HG02840 (cell line): ENCODE measurements around the gene RBM4.
A peak's percentile ranks its signal among the peaks of the same experiment; 100 is the strongest.
"Not testable (repeated sequence)": the region's sequence is repeated elsewhere in the genome, so short reads cannot be mapped to it uniquely, and the experiment has no call there.

Source experiments
- ATAC-seq: cut with Tn5 transposase; IDR thresholded peaks from one replicate; pipeline ENCODE4 v1.9.1; 2021; ENCODE audit warnings: mild to moderate bottlenecking, moderate library complexity, moderate number of reproducible peaks; ENCODE audit not compliant: unreplicated experiment, low FRiP score

The RBM4 gene, protein sequence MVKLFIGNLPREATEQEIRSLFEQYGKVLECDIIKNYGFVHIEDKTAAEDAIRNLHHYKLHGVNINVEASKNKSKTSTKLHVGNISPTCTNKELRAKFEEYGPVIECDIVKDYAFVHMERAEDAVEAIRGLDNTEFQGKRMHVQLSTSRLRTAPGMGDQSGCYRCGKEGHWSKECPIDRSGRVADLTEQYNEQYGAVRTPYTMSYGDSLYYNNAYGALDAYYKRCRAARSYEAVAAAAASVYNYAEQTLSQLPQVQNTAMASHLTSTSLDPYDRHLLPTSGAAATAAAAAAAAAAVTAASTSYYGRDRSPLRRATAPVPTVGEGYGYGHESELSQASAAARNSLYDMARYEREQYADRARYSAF

DNA sequence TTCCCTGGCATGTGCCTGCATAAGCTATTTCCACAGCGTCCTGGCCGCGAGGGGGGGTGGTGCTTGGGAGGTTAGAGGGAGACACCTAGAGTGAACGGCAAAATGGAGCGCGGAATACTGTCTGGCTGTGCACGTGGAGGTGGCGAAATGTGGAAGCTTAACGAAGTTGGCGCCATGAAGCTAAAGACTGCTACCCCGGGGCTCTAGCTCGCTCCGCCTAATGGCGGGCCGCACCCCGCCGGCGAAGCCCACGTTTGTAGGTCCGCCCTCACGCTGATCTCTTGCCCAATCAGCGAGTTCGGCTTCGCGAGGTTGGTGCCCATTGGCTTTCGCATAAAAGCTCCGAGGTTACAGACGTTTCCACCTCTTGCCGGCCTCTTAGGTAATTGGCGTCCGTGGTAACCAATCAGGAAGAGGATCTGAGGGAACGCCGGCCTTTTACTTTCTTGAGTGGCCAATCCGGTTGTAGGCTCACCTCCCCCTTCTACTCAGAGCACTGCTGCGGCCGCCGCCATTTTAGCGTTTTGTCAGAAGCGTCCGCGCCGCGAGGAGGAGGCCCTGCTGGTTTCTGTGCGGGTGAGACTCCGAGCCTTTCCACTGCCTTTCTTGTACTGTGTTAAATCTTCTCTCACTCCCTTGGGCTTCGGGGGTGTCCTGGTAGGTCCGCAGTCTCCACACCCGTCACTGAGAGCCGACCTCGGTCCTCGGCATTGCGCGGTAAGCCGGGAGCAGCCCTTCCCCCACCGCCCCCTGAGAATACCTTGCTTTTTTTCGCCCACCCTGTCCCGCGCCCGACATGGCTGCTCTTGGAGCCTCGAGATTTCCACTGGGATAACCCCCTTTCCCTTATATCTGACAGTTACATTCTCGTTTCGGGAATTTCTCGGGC, at the start of gene RBM4:
Gene RBM4 (plus strand): TSS at position 527 of the 889 bp plus-strand sequence. CDS start 1,009 bp downstream, outside the sequence.
- peak; percentile 95 for ATAC-seq

DNA sequence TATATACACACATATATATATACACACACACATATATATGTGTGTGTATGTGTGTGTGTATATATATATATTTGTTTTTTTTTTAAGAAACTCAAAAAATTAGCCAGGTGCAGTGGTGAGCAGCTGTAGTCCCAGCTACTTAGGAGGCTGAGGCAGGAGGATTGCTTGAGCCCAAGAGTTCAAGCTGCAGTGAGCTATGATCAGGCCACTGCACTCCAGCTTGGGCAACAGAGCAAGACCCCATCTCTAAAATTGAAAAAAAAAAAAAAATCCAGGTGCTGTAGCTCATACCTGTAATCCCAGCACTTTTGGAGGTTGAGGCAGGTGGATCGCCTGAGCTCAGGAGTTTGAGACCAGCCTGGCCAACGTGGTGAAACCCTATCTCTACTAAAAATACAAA, 49.2 kb upstream of the RBM4 start:
- not testable (repeated sequence) for ATAC-seq

DNA sequence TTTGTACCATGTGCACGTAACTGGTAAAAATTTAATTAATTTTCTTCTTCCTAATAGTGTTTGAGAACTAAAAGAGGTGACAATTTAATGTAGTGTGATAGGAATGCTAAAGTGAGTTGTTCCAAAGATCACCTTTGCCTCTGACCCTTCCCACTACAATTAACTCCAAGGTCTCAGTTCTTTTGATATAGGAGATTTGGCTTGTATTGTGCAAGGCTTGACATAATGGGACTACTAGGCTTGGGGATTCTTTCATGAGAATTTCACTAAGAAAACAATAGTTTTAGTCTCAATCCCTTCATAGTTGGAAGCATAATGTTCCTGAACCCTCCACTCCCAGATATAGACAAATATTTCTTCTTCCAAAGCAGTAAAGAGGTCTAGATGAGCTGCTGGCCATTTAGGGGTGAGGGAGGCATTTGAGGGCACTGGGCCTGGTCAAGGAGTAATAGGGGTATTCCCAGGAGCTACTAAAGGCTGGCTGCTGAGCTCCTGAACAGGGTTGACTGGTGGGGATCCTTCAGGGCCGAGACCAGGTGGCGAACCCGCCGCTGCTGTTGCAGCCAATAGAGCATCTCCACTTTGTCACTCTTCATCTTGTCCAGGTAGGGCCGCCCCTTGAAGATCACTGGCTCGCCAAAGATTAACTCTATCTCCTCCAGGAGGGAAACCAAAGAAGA, 48.4 kb upstream of the RBM4 start:
- ATAC-seq: no peak

DNA sequence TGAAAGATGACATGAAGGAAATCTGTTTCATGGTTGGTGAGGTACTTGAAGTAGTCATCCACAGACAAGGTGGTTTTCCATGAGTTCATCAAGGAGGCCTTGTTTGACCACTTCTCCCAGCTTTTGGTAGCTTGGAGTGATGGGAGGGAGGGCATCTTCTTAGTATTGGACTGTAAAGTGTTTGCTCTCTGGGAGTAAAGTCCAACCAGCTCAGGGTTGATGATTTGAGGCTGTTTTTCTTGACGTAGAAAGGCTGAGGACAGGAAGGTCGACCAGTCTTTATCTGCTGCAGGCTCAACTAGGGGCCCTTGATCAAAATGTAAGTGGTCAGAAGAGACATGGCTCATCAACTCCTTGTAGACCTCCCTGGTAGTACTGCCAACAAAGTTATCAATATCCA, 47.3 kb upstream of the RBM4 start:
- ATAC-seq: no peak

DNA sequence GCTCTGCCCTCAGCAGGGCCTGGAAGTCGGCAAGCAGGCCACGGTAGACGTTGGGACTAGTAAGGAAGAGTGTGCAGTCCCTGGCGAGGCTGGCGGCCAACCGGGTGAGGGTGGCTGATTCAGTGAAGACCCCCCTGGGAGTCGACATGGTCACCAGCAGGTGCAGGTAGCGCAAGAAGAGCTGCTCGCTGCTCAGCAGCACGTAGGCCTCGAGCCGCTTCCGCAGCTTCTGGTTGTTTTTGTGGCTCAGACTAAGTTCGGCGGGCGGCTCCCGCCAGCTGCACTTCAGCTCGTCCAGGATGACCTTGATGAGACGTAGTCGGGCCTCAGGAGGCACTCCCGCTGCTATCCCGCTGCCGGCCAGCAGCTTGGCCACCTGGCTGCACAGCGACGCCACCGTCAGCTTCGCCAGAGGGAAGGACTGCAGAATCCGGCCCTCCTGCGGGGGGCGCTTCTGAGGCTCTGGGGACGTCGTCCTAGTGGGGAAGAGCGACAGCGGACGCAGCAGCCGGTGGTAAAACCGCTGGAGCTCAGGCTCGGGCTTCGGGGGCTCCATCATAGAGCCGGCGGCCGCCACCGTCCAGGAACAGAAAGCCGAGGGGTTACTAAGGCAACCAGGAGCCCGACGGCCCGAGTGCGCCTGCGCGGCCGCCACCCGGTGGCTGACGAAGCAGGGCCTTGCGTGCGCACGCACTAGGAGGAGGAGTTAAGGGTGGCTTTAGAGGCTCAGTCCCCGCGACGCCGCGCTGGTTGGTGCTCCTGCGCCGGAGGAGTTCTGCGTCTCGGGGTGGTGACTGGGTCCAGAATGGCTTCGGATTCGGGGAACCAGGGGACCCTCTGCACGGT, 45.8 kb upstream of the RBM4 start, which contains the start of the genes CCDC87 and CCS:
Gene CCDC87 (minus strand): TSS at position 607 of the 846 bp plus-strand sequence. CDS start 48 bp downstream, at position 559.
Gene CCS (plus strand): TSS at position 729 of the 846 bp plus-strand sequence. CDS start 77 bp downstream, at position 806.
- ATAC-seq: peak; percentile 84

DNA sequence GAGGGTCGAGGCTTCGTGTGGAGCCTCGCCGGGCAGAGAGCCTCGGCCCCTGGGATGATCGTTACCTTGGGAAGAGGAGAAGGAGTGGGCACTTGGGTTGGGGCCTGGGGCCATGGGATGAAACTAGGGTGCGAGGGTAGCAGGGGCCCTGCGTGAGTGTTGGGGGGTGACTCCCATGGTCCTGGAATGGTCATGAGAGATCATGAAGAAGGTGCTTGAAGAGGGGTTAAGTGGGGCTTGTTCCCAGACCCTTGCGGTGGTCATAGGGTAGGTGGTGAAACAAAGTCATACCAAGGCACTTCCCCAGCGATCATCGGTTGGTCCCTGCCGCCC, 45.2 kb upstream of the RBM4 start:
- ATAC-seq: peak; percentile 28

DNA sequence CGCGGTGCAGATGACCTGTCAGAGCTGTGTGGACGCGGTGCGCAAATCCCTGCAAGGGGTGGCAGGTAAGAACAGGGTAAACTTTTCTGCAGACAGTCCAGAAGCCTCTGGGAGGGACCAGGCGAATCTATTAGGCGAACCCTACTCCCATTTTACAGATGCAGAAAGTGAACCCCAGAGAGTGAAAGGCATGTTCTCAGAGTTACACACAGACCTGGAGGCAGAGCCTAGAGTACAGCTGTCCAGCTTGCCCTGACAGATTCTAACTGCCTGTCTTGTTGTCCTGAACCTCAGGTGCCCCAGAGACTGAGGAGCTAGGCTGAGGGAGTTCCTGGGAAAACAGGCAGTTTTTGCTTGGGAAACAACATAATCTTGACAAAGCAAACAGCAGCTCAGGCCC, 44.9 kb upstream of the RBM4 start:
- ATAC-seq: no peak

DNA sequence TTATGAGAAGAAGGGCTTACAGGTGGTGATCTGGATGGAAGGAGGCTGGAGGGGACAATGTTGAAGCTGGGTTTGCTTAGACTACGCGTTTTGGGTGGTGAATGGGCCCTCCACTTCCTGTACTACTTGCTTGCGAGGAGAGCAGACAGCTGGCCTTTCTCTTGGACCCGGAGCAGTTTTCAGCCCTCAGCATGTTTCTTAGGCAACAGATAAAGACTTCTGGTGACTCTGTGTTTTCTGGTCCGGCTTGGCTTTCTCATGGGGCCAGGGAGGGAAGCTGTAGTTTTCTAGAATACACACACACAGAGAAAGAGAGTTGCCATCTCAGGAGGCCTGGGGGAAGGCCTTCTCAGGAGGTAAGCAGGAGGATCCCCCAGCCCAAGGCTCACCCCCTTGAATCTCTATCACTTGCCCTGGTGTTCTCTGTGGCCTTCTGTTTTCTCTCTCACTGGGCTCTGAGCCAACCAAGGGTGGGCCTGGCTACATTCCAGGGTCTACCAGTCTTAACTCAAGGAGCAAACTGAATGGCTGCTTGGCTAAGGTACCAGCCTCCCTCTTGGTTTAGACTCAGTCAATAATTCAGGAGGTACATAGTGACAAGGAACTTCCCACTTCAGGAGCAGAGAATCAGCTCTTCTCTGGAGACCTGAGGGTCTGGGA, 43.1 kb upstream of the RBM4 start:
- ATAC-seq: no peak

DNA sequence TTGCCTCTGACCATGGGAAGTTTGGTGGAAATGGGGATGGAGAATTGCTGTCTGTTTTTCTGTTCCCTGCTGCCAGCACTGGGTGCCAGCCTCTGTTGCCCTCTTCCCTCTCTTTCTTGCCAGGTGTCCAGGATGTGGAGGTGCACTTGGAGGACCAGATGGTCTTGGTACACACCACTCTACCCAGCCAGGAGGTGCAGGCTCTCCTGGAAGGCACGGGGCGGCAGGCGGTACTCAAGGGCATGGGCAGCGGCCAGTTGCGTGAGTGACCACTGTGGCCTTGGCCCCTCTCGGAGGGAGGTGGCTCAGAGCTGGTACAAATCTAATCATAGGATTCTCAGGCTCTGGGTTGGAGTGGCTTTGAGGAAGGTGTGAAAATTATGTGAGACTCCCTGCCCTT, 39.5 kb upstream of the RBM4 start:
- no peak for ATAC-seq

DNA sequence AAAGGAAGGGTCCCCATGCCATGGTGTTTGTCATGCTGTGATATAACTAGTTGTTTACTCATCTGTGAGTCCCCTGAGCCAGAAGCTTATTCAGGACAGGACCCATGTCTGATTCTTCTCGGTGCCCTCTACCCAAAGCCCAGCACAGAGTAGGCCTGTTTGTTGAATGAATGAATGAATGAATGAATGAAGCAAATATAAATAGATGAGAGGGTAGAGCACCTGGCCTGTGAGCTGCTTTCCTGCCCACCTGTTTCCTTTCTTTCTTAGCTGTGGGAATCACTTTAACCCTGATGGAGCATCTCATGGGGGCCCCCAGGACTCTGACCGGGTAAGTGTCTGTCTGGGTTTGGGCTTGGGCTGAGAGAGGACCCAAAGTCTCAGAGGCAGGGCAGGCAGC, 38.3 kb upstream of the RBM4 start:
- ATAC-seq: no peak

DNA sequence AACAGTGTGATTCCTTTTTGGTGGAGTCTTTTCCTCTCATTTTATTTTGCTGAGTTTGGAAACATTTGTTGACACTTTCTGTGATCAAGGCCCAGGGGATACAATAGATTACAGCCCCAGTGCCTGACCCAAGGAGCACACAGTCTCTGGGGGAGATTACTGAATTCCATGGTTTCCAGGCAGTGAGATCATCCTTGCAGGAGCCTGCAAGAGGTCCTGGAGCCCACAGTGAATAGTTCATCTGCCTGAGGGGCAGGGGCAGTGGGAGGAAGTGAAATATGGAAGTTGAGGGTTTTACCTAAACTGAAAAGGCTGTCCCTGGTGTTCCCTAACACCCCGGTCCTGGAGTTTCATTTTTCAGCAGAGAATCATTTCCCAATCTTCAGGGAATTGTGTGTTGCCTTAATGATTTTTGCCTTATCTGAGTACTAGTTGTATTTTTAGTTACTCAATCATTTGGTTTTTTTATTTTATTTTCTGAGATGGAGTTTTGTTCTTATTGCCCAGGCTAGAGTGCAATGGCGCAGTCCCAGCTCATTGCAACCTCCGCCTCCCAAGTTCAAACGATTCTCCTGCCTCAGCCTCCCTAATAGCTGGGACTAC, 37.8 kb upstream of the RBM4 start:
- no peak for ATAC-seq

DNA sequence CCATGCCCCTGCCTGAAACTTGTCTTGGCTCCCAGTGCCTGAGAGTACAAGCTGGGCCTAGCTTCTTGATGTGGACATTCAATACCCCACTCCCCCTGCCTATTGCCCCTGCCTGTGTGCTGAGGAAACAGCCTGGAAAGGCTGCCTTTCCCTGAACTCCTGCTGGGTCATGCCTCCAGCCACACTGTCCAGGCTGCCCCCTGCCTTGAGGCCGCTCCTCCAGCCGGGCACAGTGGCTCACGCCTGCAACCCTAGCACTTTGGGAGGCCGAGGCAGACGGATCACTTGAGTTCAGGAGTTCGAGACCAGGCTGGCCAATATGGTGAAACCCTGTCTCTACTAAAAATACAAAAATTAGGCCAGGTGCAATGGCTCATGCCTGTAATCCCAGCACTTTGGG, 35.4 kb upstream of the RBM4 start:
- no peak for ATAC-seq

DNA sequence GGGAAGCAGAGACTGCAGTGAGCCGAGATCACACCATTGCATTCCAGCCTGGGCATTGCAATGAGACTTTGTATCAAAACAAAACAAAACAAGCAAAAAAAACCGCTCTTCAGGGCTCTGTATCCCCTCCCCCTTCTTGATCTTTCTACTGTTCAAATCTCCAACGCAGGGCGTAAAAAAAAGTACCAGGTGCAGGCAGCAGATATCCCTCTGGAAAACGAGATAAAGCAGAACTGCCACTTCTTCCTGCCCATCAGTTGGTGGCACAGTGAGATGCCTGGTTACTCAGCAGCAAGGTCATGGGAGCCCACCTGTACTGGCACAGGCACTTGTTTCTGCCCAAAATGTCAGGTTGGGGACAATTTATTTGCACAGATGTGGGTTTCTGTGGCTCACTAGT, 34.3 kb upstream of the RBM4 start:
- ATAC-seq: no peak

DNA sequence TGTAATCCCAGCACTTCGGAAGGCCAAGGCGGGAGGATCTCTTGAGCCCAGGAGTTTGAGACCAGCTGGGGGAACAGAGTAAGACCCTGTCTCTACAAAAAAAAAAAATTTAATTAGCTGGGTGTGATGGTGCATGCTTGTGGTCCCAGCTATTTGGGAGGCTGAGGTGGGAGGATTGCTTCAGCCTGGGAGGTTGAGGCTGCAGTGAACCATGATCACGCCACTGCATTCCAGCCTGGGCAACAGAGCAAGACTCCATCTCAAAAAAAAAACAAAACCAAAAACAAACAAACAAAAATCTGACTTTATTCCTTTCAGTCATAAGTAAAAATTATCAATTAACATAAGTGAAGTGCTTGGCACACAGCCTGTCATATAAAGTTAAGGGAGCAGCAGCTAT, 31.9 kb upstream of the RBM4 start:
- not testable (repeated sequence) for ATAC-seq

DNA sequence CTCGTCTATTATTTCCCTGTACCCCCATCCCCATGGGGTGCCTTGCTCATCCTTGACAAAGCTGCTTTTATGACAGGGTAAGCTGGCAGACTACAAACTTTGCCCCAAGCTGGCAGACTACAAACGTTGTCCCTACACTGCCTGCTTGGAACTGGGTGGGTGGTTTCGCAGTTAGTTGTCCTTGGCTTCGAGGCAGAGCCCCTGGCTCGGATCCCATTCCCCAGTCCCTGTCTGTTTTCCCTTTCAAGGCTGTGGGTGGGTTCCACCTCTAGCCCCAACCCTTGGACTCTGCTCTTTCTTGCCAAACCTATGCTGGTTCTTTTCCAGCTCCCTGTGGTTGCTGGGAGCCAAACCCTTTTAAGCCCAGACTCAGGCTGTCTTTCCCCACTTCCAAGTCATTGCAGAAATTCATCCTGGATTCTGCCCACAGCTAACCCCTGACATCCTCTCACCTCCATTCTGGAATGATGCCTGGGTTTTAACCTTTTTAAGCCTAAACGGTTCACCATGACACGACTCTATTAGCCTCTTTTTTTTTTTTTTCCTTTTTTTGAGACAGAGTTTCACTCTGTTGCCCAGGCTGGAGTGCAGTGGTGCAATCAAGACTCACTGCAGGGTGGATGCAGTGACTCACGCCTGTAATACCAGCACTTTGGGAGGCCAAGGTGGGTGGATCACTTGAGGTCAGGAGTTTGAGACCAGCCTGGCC, 31.2 kb upstream of the RBM4 start:
- ATAC-seq: no peak

DNA sequence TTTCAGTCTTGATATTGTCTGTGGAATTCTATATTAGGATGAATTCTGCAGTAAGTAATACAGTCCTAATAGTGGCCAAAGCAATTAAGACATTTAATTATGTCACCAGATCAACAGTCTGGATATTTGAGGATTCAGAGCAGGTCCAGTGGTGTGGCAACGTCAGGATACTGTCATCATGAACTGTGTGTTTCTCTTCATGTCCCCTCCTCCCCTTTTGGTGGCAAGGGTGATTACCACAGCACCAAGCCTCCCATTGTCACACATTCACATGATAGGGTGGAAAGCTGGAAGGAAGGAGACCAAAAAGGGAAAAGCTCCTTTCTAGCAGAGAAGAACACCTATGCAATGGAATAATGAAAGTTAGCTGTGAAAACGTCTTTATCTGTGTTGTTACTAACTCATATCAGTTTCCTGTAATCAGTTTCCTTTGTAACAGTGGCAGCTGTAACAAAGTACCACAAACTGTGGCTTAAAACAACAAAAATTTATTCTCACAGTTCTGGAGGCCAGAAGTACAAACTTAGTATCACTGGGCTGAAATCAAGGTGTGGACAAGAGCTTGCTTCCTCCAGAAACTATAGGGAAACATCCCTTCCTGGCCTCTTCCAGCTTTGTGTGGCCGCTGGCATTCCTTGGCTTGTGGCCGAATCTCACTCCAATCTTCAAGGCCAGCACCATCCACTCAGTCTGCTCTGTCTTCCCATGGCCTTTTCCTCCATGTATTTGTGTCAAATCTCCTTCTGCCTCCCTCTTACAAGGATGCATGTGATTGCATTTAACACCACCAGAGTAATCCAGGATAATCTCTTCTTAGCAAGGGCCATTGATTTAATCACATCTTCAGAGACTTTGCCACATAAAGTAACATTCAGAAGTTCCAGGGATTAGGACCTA, 28.5 kb upstream of the RBM4 start:
- no peak for ATAC-seq

DNA sequence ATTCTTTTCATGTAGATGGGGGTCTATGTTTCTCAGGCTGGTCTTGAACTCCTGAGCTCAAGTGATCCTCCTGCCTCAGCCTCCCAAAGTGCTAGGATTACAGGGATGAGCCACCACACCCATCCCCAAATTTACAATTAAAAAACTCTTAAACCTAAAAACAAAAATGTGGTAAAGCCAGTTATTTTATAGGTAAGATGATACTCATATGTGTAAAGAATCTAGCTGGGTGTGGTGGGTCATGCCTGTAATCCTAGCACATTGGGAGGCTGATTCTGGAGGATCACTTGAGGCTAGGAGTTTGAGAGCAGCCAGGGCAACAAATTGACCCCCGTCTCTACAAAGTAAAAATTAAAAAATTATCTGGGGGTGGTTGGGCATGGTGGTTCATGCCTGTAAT, 26.0 kb upstream of the RBM4 start:
- no peak for ATAC-seq

DNA sequence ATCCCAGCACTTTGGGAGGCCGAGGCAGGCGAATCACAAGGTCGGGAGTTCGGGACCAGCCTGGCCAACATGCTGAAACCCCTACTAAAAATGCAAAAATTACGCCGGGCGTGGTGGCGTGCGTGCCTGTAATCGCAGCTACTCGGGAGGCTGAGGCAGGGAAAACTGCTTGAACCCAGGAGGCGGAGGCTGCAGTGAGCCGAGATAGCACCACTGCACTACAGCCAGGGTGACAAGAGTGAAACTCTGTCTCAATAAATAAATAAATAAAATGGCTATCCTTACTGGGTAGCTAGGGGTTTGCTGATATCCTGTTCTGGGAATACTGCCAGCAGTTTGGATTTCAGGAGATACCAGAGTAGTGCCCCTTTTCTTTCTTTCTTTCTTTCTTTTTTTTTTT, 24.4 kb upstream of the RBM4 start:
- ATAC-seq: no peak
